H1 (cell line): ENCODE data around the gene LSM2. TPM values are rescaled to one million over a fixed set of nuclear protein-coding genes. Genes with fewer than 3 reads are reported as not detected.

Experiments used
- CTCF ChIA-PET: fragments of 300-600 bp; sonication (Branson Sonifier 250); formaldehyde crosslinking; loops from one replicate; lab custom pipeline; 2021; ENCODE audit not compliant: partially characterized antibody; lab: Charles Lee
- POLR2A ChIA-PET: fragments of 300-600 bp; sonication (Branson Sonifier 250); formaldehyde crosslinking; loops from one replicate; lab custom pipeline; 2021; ENCODE audit warnings: inconsistent platforms; ENCODE audit not compliant: partially characterized antibody; lab: Charles Lee
- DNase-seq, 2 experiments: peaks; one replicate each; pipeline versions ENCODE4 v3.0.0 to v3.0.0-alpha.2; 2010 to 2022; ENCODE audit warnings: low spot score in 2 of 2, low read depth in 1 of 2, mixed read lengths in 1 of 2
- FAIRE-seq: peaks from 2 replicates; lab custom pipeline; 2011; peaks lifted over from hg19 to GRCh38; lab: Jason Lieb, UNC
- H2AFZ ChIP-seq: 2 replicates; pipeline ENCODE4 v1.8.1; 2012; ENCODE audit warnings: low read length, inconsistent platforms
- H2AK5ac ChIP-seq: 2 replicates; pipeline ENCODE4 v1.6.1; 2013; ENCODE audit warnings: low read depth, low read length
- H2BK120ac ChIP-seq: replicated peaks from 2 replicates; pipeline ENCODE3; 2013; ENCODE audit warnings: low read depth, low read length, inconsistent platforms
- H2BK12ac ChIP-seq: 2 replicates; pipeline ENCODE4 v1.6.1; 2013; ENCODE audit warnings: low read depth, low read length
- H2BK15ac ChIP-seq: 2 replicates; pipeline ENCODE4 v1.6.1; 2013; ENCODE audit warnings: low read length
- H2BK20ac ChIP-seq: 2 replicates; pipeline ENCODE4 v1.6.1; 2013; ENCODE audit warnings: low read length
- H2BK5ac ChIP-seq: 2 replicates; pipeline ENCODE4 v1.6.1; 2013; ENCODE audit warnings: low read depth, low read length
- H3K14ac ChIP-seq: 2 replicates; pipeline ENCODE4 v1.6.1; 2013; ENCODE audit warnings: inconsistent platforms; ENCODE audit not compliant: insufficient read length
- H3K18ac ChIP-seq: 2 replicates; pipeline ENCODE4 v1.6.1; 2013; ENCODE audit warnings: low read length; ENCODE audit errors: extremely low read depth
- H3K23ac ChIP-seq: 2 replicates; pipeline ENCODE4 v1.6.1; 2013; ENCODE audit warnings: inconsistent platforms; ENCODE audit not compliant: insufficient read length
- H3K23me2 ChIP-seq: 2 replicates; pipeline ENCODE4 v1.6.1; 2013; ENCODE audit warnings: low read depth, low read length
- H3K27ac ChIP-seq: 2 replicates; pipeline ENCODE4 v1.6.1; 2011; ENCODE audit warnings: low read depth, low read length, inconsistent platforms
- H3K27me3 ChIP-seq, 4 experiments: replicated peaks in 1 of 4; 1 replicate in 1 of 4; 2 replicates in 3 of 4; pipeline versions ENCODE4 v1.6.1 to v1.8.1; 2011 to 2013; ENCODE audit warnings: low read length in 3 of 4, mild to moderate bottlenecking in 3 of 4, inconsistent platforms in 2 of 4, mixed read lengths in 2 of 4, moderate library complexity in 1 of 4; ENCODE audit not compliant: control insufficient read depth in 3 of 4, insufficient read depth in 3 of 4; ENCODE audit errors: extremely low read depth in 1 of 4
- H3K36me3 ChIP-seq, 4 experiments: 2 replicates each; pipeline versions ENCODE4 v1.6.1 to v1.8.1; 2011 to 2013; ENCODE audit warnings: mild to moderate bottlenecking in 4 of 4, low read length in 3 of 4, moderate library complexity in 2 of 4, control low read depth in 1 of 4, inconsistent platforms in 1 of 4; ENCODE audit not compliant: insufficient read depth in 4 of 4, control insufficient read depth in 2 of 4
- H3K4ac ChIP-seq: replicated peaks from 2 replicates; pipeline ENCODE3; 2013; ENCODE audit warnings: low read length, low read depth, mixed read lengths, inconsistent platforms; ENCODE audit not compliant: insufficient read length
- H3K4me1 ChIP-seq, 4 experiments: replicated peaks in 1 of 4; 1 replicate in 1 of 4; 2 replicates in 3 of 4; pipeline versions ENCODE4 v1.6.1 to v1.8.1; 2011 to 2013; ENCODE audit warnings: low read length in 3 of 4, inconsistent platforms in 2 of 4, mixed read lengths in 1 of 4; ENCODE audit not compliant: insufficient read depth in 4 of 4, control insufficient read depth in 3 of 4
- H3K4me2 ChIP-seq, 2 experiments: 2 replicates each; pipeline versions ENCODE4 v1.6.1 to v1.8.1; 2011 to 2013; ENCODE audit warnings: low read depth in 2 of 2, low read length in 2 of 2, control low read depth in 1 of 2, inconsistent platforms in 1 of 2, mild to moderate bottlenecking in 1 of 2; ENCODE audit not compliant: insufficient read depth in 1 of 2
- H3K4me3 ChIP-seq, 4 experiments: fragments of 200-600, 300-600 bp in 1 of 4; sonication (generic), shearing (Covaris generic), sonication (Bioruptor Twin) in 1 of 4; 2 replicates each; pipeline versions ENCODE4 v1.5.1 to v1.8.1; 2011 to 2016; ENCODE audit warnings: low read length in 4 of 4, low read depth in 3 of 4, control low read depth in 2 of 4, inconsistent platforms in 2 of 4, mild to moderate bottlenecking in 2 of 4, mixed read lengths in 1 of 4, moderate library complexity in 1 of 4; ENCODE audit not compliant: insufficient read depth in 2 of 4; ENCODE audit errors: extremely low read depth in 1 of 4
- H3K56ac ChIP-seq: replicated peaks from 2 replicates; pipeline ENCODE3; 2013; ENCODE audit warnings: low read depth, mild to moderate bottlenecking, mixed read lengths, low read length, inconsistent platforms; ENCODE audit not compliant: insufficient read length
- H3K79me1 ChIP-seq: 2 replicates; pipeline ENCODE4 v1.6.1; 2013; ENCODE audit warnings: low read depth, low read length, control low read depth
- H3K79me2 ChIP-seq, 2 experiments: 2 replicates each; pipeline versions ENCODE4 v1.6.1 to v1.8.1; 2012 to 2013; ENCODE audit warnings: low read length in 2 of 2, mild to moderate bottlenecking in 2 of 2, inconsistent platforms in 1 of 2; ENCODE audit not compliant: insufficient read depth in 2 of 2, control insufficient read depth in 1 of 2
- H3K9ac ChIP-seq, 4 experiments: replicated peaks in 1 of 4; 1 replicate in 1 of 4; 2 replicates in 3 of 4; pipeline versions ENCODE4 v1.6.1 to v1.8.1; 2011 to 2013; ENCODE audit warnings: low read depth in 3 of 4, low read length in 3 of 4, control low read depth in 2 of 4, mild to moderate bottlenecking in 2 of 4, moderate library complexity in 2 of 4, inconsistent platforms in 1 of 4; ENCODE audit errors: extremely low read depth in 1 of 4
- H3K9me3 ChIP-seq, 2 experiments: 2 replicates each; pipeline versions ENCODE4 v1.6.1 to v1.8.1; 2012 to 2013; ENCODE audit warnings: mild to moderate bottlenecking in 2 of 2, moderate library complexity in 2 of 2, control low read depth in 1 of 2, inconsistent platforms in 1 of 2, low read depth in 1 of 2, low read length in 1 of 2, mixed read lengths in 1 of 2; ENCODE audit not compliant: insufficient read depth in 2 of 2
- H4K20me1 ChIP-seq, 2 experiments: replicated peaks in 1 of 2; 2 replicates each; pipeline versions ENCODE3 to v1.8.1; 2011 to 2013; ENCODE audit warnings: inconsistent platforms in 2 of 2, low read length in 2 of 2, mild to moderate bottlenecking in 1 of 2; ENCODE audit not compliant: insufficient read depth in 2 of 2, control insufficient read depth in 1 of 2
- H4K5ac ChIP-seq: 2 replicates; pipeline ENCODE4 v1.6.1; 2013; ENCODE audit warnings: low read length, low read depth, mixed read lengths, inconsistent platforms; ENCODE audit not compliant: insufficient read length
- H4K8ac ChIP-seq: 2 replicates; pipeline ENCODE4 v1.8.0; 2013; ENCODE audit warnings: mild to moderate bottlenecking, moderate library complexity, low read length, inconsistent platforms; ENCODE audit not compliant: insufficient read depth; ENCODE audit errors: extremely low read depth
- H4K91ac ChIP-seq: replicated peaks from 2 replicates; pipeline ENCODE3; 2013; ENCODE audit warnings: low read length, mixed read lengths, inconsistent platforms; ENCODE audit not compliant: insufficient read length
- BACH1 ChIP-seq: IDR thresholded peaks from 2 replicates; pipeline ENCODE4 v1.6.1; 2012; ENCODE audit warnings: low read length, improper control_type of control experiment
- CHD2 ChIP-seq: IDR thresholded peaks from 2 replicates; pipeline ENCODE4 v1.6.1; 2012; ENCODE audit warnings: low read length, improper control_type of control experiment
- CTBP2 ChIP-seq: IDR thresholded peaks from 2 replicates; pipeline ENCODE4 v1.7.0; 2011; ENCODE audit warnings: borderline replicate concordance, mild to moderate bottlenecking, moderate library complexity, mixed read lengths, low read length; ENCODE audit not compliant: insufficient read depth, insufficient read length
- EGR1 ChIP-seq: IDR thresholded peaks from 2 replicates; pipeline ENCODE4 v1.6.1; 2011; ENCODE audit warnings: low read depth, low read length, borderline replicate concordance
- NRF1 ChIP-seq: IDR thresholded peaks from 2 replicates; pipeline ENCODE4 v1.6.1; 2011; ENCODE audit warnings: mild to moderate bottlenecking, low read depth, low read length, improper control_type of control experiment
- POLR2A ChIP-seq, 2 experiments: IDR thresholded peaks; 1 replicate in 1 of 2; 2 replicates in 1 of 2; pipeline ENCODE4 v1.6.1; 2011; ENCODE audit warnings: low read depth in 2 of 2, low read length in 2 of 2, mild to moderate bottlenecking in 2 of 2; ENCODE audit errors: control extremely low read depth in 1 of 2
- POLR2AphosphoS5 ChIP-seq: IDR thresholded peaks from 2 replicates; pipeline ENCODE4 v1.6.1; 2011; ENCODE audit warnings: low read depth, low read length
- RBBP5 ChIP-seq: IDR thresholded peaks from 2 replicates; pipeline ENCODE4 v1.7.1; 2012; ENCODE audit warnings: low read depth, mild to moderate bottlenecking, inconsistent platforms, low read length, moderate library complexity, borderline replicate concordance
- RXRA ChIP-seq: IDR thresholded peaks from 2 replicates; pipeline ENCODE4 v1.6.1; 2011; ENCODE audit warnings: low read depth, mild to moderate bottlenecking, low read length, moderate library complexity; ENCODE audit not compliant: insufficient read depth
- SIX5 ChIP-seq: IDR thresholded peaks from 2 replicates; pipeline ENCODE4 v1.6.1; 2011; ENCODE audit warnings: mild to moderate bottlenecking, low read depth, low read length
- WGBS, 2 experiments: shearing (Covaris generic) in 1 of 2; methylation state at CpG; one replicate each; pipeline versions ENCODE4 v1.1.6 to v1.1.7; 2013 to 2015; ENCODE audit warnings: low lambda C conversion rate in 2 of 2, mixed read lengths in 2 of 2, inconsistent platforms in 1 of 2, low coverage in 1 of 2, missing lambda C conversion rate in 1 of 2; ENCODE audit not compliant: insufficient replicate concordance in 2 of 2, insufficient coverage in 1 of 2, insufficient read length in 1 of 2; ENCODE audit errors: extremely low coverage in 1 of 2, missing lambda C conversion rate in 1 of 2; 5-methylcytosine and 5-hydroxymethylcytosine counted together
- polyA plus RNA-seq, 7 experiments: library from polyadenylated mRNA; depleted of rRNA in 3 of 7; stranded (reverse) in 5 of 7; unstranded in 2 of 7; fragments of >200 nt in 5 of 7; fragments of 200-250 nt in 2 of 7; gene quantifications; 1 replicate in 5 of 7; 2 replicates in 1 of 7; 4 replicates in 1 of 7; pipeline versions ENCODE4 v1.2.1 to v1.2.3, GENCODE V29; 2011 to 2013; ENCODE audit warnings: missing spikeins in 2 of 7, mixed read lengths in 2 of 7
- total RNA-seq: library from RNA; stranded (reverse); fragmentation: NEBNext Ultra II Directional; extraction: Animal tissue kit (Norgen Biotek cat#: 25700); gene quantifications from 2 replicates; pipeline ENCODE4 v1.2.1, GENCODE V29; 2021
- TF ChIP-seq, protein P1 (sequence below): IDR thresholded peaks from 2 replicates; pipeline ENCODE4 v1.6.1; 2012; ENCODE audit warnings: inconsistent platforms

LSM2 gene
- total and polyA plus RNA-seq, 2 of the 8 experiments (the other 6 are each of a cell fraction or from before 2014, with no cell fraction given), result 127 to 168 TPM

DNA sequence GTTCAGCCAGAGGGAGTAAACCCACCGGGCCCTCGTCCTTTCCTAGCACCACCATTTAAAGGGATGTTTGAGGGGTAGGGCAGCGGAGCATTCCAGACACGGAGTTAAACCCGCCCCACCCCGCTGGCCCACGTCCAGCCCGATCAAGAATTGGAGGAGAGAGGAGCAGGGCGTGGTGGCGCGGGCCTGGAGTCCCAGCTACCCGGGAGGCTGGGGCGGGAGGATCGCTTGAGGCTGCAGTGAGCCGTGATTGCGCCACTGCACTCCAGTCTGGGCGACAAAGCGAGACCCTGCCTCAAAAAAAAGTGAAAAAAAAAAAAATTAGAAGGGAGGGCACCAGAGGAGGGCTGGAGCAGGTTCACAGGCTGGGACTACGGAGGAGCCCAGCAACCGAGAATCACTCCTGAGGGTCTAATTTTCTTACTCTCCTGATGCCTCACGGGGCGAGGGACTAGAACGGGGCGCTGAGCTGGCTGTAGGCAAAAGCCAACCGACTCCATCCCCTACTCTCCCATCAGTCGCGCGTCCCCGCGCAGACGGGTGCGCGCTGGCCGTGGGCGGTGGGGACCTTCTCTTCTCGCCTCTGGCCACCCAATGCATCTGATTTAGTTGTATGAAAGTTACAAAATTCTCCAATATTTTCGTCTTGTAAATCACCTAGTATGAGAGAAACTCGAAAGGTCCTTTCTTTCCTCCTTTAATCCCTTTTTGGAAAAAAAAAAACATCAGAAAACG lies 14.7 kb upstream of the LSM2 start:
- Histone ChIP-seq H3K36me3 (no peaks in the 10 kb centered on the region), H2AFZ (peak overlapping the region; percentile 60), H3K4me1 (peaks cover 3 to 13% (median 7%) of the 10 kb centered on the region in 4 experiments; a peak in 6 of 7 replicates), H4K5ac (peak overlapping the region; percentile 88), H3K27ac (peak overlapping the region; percentile 41; the same call in 1 of the 2 replicates), H3K23me2 (peaks cover 7% of the 10 kb centered on the region), H3K79me1 (peaks cover 2% of the 10 kb centered on the region; the same call in 1 of the 2 replicates), H3K18ac (peak overlapping the region; percentile 42; the same call in 1 of the 2 replicates), H3K4ac (no peak overlapping the region), H2BK15ac (no peak overlapping the region), H3K4me3 (peak overlapping the region; percentile 62 to 87 (median 74)), H2BK120ac (no peak overlapping the region), H3K9ac (peak overlapping the region; percentile 34 to 57 (median 38)), H3K4me2 (peak overlapping the region; percentile 73 to 80), H3K27me3 (no peaks in the 10 kb centered on the region; a peak in 1 of 7 replicates), H3K14ac (no peak overlapping the region), H2BK12ac (no peak overlapping the region), H3K9me3 (no peaks in the 10 kb centered on the region), H2BK5ac (peak overlapping the region; percentile 48; the same call in 1 of the 2 replicates), H4K20me1 (no peaks in the 10 kb centered on the region), H4K8ac (peak overlapping the region; percentile 88; the same call in 1 of the 2 replicates), H2AK5ac (no peak overlapping the region), H4K91ac (peak overlapping the region; percentile 14), H2BK20ac (no peak overlapping the region), H3K79me2 (peaks cover 0 to 5% of the 10 kb centered on the region in 2 experiments; a peak in 1 of 4 replicates), H3K23ac (no peak overlapping the region), H3K56ac (peak overlapping the region; percentile 20)
- no peak for FAIRE-seq
- peak in 1 of 2 experiments; percentile 75 for DNase-seq
- CTCF ChIA-PET, result interaction anchor here (0.6 to 3.4 kb wide), 7 partner anchors 9 to 224 kb away, joined by 3 to 13 read pairs (median 6); partner anchors contain the start of genes LSM2 and VARS1
- WGBS, 2 experiments, result 8% methylated on average over 36 of the region's 39 CpGs; no CpG with 5 or more reads in 1 of the 2 experiments
- POLR2A ChIA-PET, result interaction anchor here (0.6 to 10.9 kb wide), 19 partner anchors 9 to 379 kb away, joined by 3 to 136 read pairs (median 5); partner anchors contain the start of genes BAG6, DDX39B, GPANK1 and HSPA1A
- 0 out of 2 replicates have a peak, but pooled peaks have one; percentile 18 for TF ChIP-seq BACH1
- TF ChIP-seq CTBP2, result no peak
- no peak for TF ChIP-seq NRF1
- TF ChIP-seq, protein P1, sequence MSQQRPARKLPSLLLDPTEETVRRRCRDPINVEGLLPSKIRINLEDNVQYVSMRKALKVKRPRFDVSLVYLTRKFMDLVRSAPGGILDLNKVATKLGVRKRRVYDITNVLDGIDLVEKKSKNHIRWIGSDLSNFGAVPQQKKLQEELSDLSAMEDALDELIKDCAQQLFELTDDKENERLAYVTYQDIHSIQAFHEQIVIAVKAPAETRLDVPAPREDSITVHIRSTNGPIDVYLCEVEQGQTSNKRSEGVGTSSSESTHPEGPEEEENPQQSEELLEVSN, result 0 out of 2 replicates have a peak, but pooled peaks have one; percentile 32
- TF ChIP-seq RBBP5, result peak; percentile 89; the same call in 1 of the 2 replicates
- TF ChIP-seq SIX5, result no peak
- no peak for TF ChIP-seq RXRA
- TF ChIP-seq CHD2, result no peak
- TF ChIP-seq POLR2AphosphoS5, result no peak; the same call in 1 of the 2 replicates
- peak; percentile 73; the same call in 1 of the 2 replicates for TF ChIP-seq EGR1
- TF ChIP-seq POLR2A (IDR thresholded peaks at IDR 0.05; ENCODE audit: control extremely low read depth in 1 of 2, low read depth in 2 of 2, low read length in 2 of 2), result peak in 1 of 2 experiments; percentile 74; a peak in 2 of 3 replicates
